Activated T-cell treated with anti-CD3 and anti-CD28 coated beads for 48 hours (primary cell): Measurements from ENCODE around the gene NPHP4.
"Not testable (repeated sequence)": the region's sequence is repeated elsewhere in the genome, so short reads cannot be mapped to it uniquely, and the experiment has no call there.

ENCODE experiments used
- DNase-seq: peaks from one replicate; pipeline ENCODE4 v3.0.0-alpha.2; 2020; ENCODE audit warnings: low read depth

The NPHP4 gene

GRCh38 chr1:5928714-5929400 is 63.4 kb downstream of the NPHP4 start:
- no peak for DNase-seq

DNA sequence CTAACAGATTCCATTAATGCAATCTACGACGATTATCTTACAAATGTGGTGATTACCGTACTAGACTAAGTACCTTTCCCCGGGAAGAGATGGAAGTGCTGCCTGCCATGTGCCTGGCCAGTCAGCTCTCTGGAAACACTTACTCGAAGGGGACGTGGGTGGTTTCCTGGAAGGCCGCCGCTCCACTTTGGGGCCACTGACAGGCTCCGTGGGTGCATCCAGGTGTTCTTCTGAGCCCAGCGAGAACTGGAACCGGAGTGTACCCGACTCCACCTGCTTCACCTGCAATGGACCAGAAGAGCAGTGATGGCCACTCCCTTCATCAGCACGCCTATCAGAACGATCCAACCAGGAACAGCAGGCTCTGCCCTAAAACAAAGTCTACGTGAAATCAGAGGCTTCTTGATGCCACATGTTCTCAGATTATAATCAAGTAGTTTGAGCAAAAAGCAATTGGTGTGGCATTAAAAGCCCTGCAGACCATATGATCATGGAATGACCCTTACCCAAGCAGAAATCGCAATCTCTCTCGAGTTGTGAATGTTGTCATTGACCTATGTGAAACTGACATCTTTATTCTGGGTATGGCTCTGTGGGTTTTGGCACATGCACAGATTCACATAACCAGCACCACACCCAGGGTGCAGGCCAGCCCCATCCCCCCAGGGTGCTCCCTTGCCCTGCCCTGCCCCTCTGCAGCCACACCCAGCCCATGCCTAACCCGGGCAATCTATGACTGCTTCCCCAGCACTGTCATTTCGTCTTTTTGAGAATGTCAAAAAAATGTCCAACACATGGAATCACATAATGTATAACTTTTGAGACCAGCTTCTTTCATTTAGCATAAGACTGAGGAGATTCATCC is 64.5 kb downstream of the NPHP4 start:
- DNase-seq: no peak

- DNase-seq: no peak
Measured at GRCh38 chr1:5926686-5927435, 65.4 kb downstream of the NPHP4 start.

GRCh38 chr1:5922700-5923330 is 69.4 kb downstream of the NPHP4 start:
- DNase-seq: not testable (repeated sequence)

GRCh38 chr1:5921671-5922070 is 70.6 kb downstream of the NPHP4 start:
- DNase-seq: no peak

DNA sequence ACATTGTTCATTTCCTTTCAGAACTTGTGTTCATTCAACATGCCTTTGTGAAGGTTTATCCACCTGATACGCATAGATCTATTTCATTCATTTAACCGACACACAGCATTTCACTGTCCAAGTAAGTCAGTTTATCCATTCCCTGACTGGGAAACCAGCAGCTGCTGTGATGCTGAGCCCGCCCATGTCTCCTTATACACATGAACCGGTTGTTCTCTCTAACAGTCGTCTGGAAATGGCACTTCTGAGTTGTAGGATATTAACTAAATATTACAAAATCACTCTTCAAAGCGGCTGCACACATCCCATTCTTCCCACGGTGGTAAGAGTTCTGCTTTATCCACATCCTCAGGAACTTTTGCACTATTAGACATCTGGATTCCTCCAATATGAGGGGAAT is 71.1 kb downstream of the NPHP4 start:
- no peak for DNase-seq

DNA sequence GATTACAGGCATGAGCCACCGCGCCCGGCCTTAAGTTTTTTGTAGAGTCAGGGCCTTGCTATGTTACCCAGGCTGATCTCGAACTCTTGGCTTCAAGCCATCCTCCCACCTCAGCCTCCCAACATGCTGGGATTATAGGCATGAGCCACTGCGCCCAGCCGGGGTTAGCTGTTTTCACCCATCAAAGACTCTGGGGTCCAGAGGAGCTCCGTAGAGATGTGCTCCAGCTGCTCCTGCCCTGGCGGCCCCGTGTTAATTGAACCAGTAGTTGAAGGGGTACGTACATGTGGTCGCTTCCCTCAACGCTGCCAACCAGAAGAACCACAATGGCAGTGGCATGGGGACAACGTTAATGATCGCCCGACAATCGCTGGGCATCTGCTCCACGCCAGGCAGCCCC is 72.0 kb downstream of the NPHP4 start:
- no peak for DNase-seq

GRCh38 chr1:5918275-5918649 is 74.0 kb downstream of the NPHP4 start:
- no peak for DNase-seq

GRCh38 chr1:5917591-5918274 is 74.5 kb downstream of the NPHP4 start:
- DNase-seq: no peak

GRCh38 chr1:5917281-5917590 is 75.0 kb downstream of the NPHP4 start:
- DNase-seq: no peak

- DNase-seq: no peak
Measured at GRCh38 chr1:5916572-5917280, 75.5 kb downstream of the NPHP4 start.

DNA sequence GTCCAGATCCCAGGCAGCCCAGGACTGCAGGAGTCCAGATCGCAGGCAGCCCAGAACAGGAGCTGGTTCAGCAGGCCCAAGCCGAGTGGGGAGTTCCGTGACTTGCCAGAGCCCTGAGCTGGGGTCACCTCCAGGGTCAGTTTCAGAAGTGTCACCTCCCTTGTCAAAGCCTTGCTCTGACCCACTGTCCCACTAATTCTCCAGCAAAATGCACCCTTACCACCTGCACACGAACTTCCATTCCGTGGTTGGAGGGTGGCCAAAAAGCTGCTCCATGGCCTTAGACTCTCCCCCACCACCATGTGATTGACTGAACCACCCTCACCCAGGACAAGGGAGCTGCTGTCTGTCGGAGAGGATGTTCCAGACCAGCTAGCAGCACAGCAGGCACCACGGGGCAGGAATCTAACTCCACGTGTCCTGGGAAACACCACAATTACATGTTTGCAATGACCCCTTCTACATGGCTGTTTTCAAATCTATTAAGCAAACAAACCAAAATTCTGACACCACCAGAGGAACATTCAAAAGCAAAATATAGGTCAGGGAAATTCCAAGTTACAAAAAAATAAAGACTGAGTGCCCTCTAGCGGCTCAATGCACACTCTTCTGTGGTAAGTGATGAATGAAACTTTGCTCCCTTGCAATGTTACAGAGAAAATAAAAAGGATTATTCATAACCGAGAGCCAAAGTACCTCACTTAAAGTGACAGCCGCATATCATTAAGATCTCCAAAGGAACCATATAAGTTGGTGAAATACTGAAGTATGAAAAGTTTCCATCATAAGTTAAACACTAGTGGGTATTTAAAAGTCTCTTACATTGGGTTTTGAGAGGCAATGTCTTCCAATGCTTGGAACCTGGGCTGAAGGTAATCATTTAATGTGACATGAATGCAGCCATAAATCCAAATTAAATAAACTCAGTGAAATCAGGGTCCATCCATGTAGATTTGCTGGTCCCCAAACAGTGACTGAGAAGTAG is 76.3 kb downstream of the NPHP4 start:
- no peak for DNase-seq

GRCh38 chr1:5914676-5915365 is 77.4 kb downstream of the NPHP4 start:
- DNase-seq: no peak

- DNase-seq: no peak
Measured at GRCh38 chr1:5913876-5914275, 78.3 kb downstream of the NPHP4 start.

DNA sequence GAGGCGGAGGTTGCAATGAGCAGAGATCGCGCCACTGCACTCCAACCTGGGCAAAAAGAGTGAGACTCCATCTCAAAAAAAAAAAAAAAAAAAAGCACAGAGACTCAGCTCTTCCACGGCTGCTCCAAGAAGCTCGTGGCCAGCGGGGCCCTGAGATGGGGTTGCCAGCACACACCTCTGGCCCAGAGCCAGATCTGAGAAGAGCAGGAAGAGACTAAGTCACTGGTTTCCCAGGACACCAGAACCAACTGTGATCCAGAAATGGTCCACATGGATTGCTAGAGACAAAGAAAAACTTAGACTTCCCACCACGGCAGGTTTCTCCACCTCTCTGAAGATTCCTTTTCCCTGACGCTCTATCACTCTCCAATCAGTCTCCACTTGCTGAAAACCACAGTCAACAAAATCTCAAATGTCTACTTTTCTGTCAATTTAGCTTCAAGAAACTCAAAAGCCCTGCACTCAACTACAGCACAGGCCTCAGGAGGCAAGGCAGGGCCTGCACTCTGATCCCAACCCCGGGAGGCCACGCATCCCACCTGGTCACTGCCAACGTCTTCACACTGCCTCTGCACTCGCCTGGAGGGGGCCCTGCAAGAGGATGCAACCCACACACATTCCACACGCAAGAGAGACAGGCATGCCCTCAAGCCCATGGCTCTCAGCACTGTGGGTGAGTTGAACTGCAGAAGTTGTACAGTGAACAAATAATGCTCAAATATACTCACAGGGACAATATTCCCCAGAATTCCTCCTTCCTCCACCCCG is 79.0 kb downstream of the NPHP4 start:
- no peak for DNase-seq

DNA sequence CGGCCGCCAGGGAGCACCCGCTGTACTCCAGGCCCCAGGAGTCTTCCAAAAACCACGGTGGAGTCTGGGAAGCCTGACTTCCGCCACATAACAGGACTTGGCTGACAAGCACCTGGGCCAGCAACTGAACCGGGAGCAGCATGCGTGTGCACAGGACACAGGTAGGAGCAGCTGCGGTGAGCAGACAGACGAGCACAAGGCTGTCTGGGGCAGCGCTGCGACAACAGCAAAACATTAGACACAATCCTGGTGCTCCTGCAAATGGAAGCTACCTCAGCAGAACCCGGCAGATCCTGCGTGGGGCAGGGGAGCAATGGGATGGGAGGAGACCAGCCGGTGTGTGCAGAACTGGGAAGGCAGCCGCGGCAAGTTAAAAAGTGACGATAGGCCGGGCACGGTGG is 80.4 kb downstream of the NPHP4 start:
- DNase-seq: no peak

- DNase-seq: no peak
Measured at GRCh38 chr1:5911157-5911556, 81.1 kb downstream of the NPHP4 start.

DNA sequence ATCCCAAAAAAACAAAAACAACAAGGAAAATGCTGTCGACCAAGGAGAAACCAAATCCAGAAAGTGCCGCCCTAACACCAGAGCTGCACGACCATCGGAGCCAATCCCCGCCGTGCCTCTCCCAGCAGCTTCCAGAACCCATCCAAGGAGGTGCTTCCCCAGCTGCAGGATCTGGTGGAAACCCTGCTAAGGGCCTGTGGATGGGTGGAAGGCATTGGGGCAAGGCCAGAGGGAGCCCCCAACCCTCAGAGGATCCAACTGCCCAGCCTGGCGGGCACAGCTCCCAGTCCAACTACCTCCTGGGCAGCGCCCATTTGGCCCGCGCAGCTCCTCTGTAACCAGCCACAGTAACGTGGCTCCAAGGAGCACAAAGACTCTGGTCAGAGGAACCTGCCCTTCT is 81.6 kb downstream of the NPHP4 start:
- no peak for DNase-seq

DNA sequence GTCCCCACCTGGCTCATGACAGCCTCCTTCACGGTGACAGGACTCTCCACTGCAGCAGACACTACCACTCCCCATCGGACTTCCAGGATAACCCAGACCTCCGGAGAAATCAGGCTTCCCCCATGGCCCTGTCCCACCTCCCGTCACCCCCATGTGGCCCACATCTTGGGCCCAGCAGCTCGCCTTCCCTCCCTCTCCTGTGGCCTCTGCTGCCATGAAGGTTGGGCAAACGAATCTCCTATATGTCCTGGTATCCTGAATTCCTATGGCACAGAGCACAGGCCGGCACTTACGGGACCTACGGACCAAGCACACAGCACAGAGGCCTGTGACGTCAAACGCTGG is 82.0 kb downstream of the NPHP4 start:
- DNase-seq: no peak
